ENCODE results near the gene SPEG. TPM values are rescaled to one million over a fixed set of nuclear protein-coding genes. Genes with fewer than 3 reads are reported as not detected.

SPEG gene
- total RNA-seq, 1 experiment from 2014 or later = 56.6 TPM

GRCh38 chr2:219419331-219420197 is 15.1 kb upstream of the SPEG start:
- no peak overlapping the region for H3K9ac ChIP-seq (ENCODE audit: low read length)
- POLR2A ChIA-PET = no interaction called here
- TF ChIP-seq, protein P1, sequence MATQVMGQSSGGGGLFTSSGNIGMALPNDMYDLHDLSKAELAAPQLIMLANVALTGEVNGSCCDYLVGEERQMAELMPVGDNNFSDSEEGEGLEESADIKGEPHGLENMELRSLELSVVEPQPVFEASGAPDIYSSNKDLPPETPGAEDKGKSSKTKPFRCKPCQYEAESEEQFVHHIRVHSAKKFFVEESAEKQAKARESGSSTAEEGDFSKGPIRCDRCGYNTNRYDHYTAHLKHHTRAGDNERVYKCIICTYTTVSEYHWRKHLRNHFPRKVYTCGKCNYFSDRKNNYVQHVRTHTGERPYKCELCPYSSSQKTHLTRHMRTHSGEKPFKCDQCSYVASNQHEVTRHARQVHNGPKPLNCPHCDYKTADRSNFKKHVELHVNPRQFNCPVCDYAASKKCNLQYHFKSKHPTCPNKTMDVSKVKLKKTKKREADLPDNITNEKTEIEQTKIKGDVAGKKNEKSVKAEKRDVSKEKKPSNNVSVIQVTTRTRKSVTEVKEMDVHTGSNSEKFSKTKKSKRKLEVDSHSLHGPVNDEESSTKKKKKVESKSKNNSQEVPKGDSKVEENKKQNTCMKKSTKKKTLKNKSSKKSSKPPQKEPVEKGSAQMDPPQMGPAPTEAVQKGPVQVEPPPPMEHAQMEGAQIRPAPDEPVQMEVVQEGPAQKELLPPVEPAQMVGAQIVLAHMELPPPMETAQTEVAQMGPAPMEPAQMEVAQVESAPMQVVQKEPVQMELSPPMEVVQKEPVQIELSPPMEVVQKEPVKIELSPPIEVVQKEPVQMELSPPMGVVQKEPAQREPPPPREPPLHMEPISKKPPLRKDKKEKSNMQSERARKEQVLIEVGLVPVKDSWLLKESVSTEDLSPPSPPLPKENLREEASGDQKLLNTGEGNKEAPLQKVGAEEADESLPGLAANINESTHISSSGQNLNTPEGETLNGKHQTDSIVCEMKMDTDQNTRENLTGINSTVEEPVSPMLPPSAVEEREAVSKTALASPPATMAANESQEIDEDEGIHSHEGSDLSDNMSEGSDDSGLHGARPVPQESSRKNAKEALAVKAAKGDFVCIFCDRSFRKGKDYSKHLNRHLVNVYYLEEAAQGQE (IDR thresholded peaks at IDR 0.05; ENCODE audit: low read depth) = no peak
- TF ChIP-seq CBX3 (IDR thresholded peaks at IDR 0.05; ENCODE audit: low read depth) = no peak
- H3K9me3 ChIP-seq (ENCODE audit: control insufficient read depth in 1 of 2, insufficient read depth in 1 of 2, low read depth in 1 of 2, low read length in 2 of 2) = no peaks in the 10 kb centered on the region
- H3K9me2 ChIP-seq (ENCODE audit: insufficient read depth) = no peaks in the 10 kb centered on the region
- no peak overlapping the region for H3K27ac ChIP-seq (ENCODE audit: low read depth, low read length)
- BruUV-seq (replicated peaks) = no TSS peak
- no peak overlapping the region for H3K4me3 ChIP-seq (replicated peaks in 1 of 2; ENCODE audit: low read depth in 1 of 2, low read length in 2 of 2)
- CTCF ChIA-PET = interaction anchor here (1.0 to 1.5 kb wide), 2 partner anchors 14 to 110 kb away, joined by 3 to 4 read pairs; no protein-coding TSS in a partner anchor
- ATAC-seq = peak; percentile 94
- H4K20me1 ChIP-seq (ENCODE audit: insufficient read depth) = no peaks in the 10 kb centered on the region
- H2AFZ ChIP-seq (ENCODE audit: low read depth, low read length, poor library complexity, severe bottlenecking) = no peak overlapping the region
- intact Hi-C loops (cut with micrococcal nuclease) = no loop called here
- no peak for DNase-seq (ENCODE audit: low read depth, low spot score)
- H3K4me2 ChIP-seq (ENCODE audit: low read length) = peak overlapping the region; percentile 39
- no peaks in the 10 kb centered on the region for H3K27me3 ChIP-seq (ENCODE audit: insufficient read depth, low read length)
- no peaks in the 10 kb centered on the region for H3K79me2 ChIP-seq (ENCODE audit: insufficient read depth, low read length)
- RAD21 ChIA-PET (ENCODE audit: low non-redundant PET in 1 of 2, low total read pairs in 2 of 2, uncharacterized antibody in 2 of 2, unreplicated experiment in 2 of 2) = no interaction called here
- H3K4me1 ChIP-seq (ENCODE audit: control insufficient read depth in 1 of 2, insufficient read depth in 2 of 2, low read length in 2 of 2) = peaks cover 0 to 13% of the 10 kb centered on the region in 2 experiments; a peak in 2 of 4 replicates
- H3K36me3 ChIP-seq (ENCODE audit: control insufficient read depth in 1 of 2, insufficient read depth in 2 of 2, low read length in 2 of 2) = no peaks in the 10 kb centered on the region

DNA sequence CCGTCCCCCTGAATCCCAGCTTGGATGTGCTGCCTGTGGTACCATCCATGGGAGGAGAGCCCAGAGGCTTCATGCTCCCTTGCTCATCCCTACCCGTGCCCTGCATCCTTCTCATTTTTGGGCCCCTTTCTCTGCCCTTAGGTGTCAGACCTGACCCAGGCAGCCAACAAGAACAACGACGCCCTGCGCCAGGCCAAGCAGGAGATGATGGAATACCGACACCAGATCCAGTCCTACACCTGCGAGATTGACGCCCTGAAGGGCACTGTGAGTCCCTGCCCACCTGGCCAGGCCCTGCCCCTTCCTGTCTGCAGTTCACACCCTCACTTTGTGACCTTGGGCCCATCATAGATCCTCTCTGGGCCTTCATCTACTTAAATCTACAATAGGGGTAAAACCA is 14.0 kb upstream of the SPEG start:
- H3K9me2 ChIP-seq (ENCODE audit: insufficient read depth) = no peaks in the 10 kb centered on the region
- BruUV-seq (replicated peaks) = no TSS peak
- TF ChIP-seq, protein P1 (IDR thresholded peaks at IDR 0.05; ENCODE audit: low read depth) = no peak
- TF ChIP-seq EZH2phosphoT487 (IDR thresholded peaks at IDR 0.05; ENCODE audit: borderline replicate concordance) (no peak), ZFX (IDR thresholded peaks at IDR 0.05) (no peak), ELF1 (IDR thresholded peaks at IDR 0.05; ENCODE audit: borderline replicate concordance, low read depth) (no peak), YY1 (IDR thresholded peaks at IDR 0.05; ENCODE audit: extremely low read depth, insufficient replicate concordance, low read depth, low read length) (no peak), RAD21 (IDR thresholded peaks at IDR 0.05; ENCODE audit: low read depth) (no peak), EZH2 (IDR thresholded peaks at IDR 0.05) (no peak), POLR2A (IDR thresholded peaks at IDR 0.05; ENCODE audit: borderline replicate concordance, extremely low read depth, insufficient read depth, insufficient read length) (no peak), CEBPB (IDR thresholded peaks at IDR 0.05; ENCODE audit: low read depth) (no peak), EGR1 (IDR thresholded peaks at IDR 0.05; ENCODE audit: low read depth) (no peak)
- TF ChIP-seq, protein P2, sequence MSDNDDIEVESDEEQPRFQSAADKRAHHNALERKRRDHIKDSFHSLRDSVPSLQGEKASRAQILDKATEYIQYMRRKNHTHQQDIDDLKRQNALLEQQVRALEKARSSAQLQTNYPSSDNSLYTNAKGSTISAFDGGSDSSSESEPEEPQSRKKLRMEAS (IDR thresholded peaks at IDR 0.05) = no peak
- H3K4me1 ChIP-seq (ENCODE audit: control insufficient read depth in 1 of 2, insufficient read depth in 2 of 2, low read length in 2 of 2) = peaks cover 0 to 13% of the 10 kb centered on the region in 2 experiments; a peak in 2 of 4 replicates
- H3K4me3 ChIP-seq (replicated peaks in 1 of 2; ENCODE audit: low read depth in 1 of 2, low read length in 2 of 2) = no peak overlapping the region
- no peaks in the 10 kb centered on the region for H3K36me3 ChIP-seq (ENCODE audit: control insufficient read depth in 1 of 2, insufficient read depth in 2 of 2, low read length in 2 of 2)
- no peak overlapping the region for H3K9ac ChIP-seq (ENCODE audit: low read length)
- POLR2A ChIA-PET = no interaction called here
- CTCF ChIA-PET = interaction anchor here (1.5 kb wide), 1 partner anchor 13 kb away, joined by 4 read pairs; no protein-coding TSS in a partner anchor
- no peaks in the 10 kb centered on the region for H3K9me3 ChIP-seq (ENCODE audit: control insufficient read depth in 1 of 2, insufficient read depth in 1 of 2, low read depth in 1 of 2, low read length in 2 of 2)
- no peak for DNase-seq (ENCODE audit: low read depth, low spot score)
- no peaks in the 10 kb centered on the region for H3K79me2 ChIP-seq (ENCODE audit: insufficient read depth, low read length)
- no peak for ATAC-seq
- no peak overlapping the region for H2AFZ ChIP-seq (ENCODE audit: low read depth, low read length, poor library complexity, severe bottlenecking)
- H4K20me1 ChIP-seq (ENCODE audit: insufficient read depth) = no peaks in the 10 kb centered on the region
- no peaks in the 10 kb centered on the region for H3K27me3 ChIP-seq (ENCODE audit: insufficient read depth, low read length)
- intact Hi-C loops (cut with micrococcal nuclease) = no loop called here
- RAD21 ChIA-PET (ENCODE audit: low non-redundant PET in 1 of 2, low total read pairs in 2 of 2, uncharacterized antibody in 2 of 2, unreplicated experiment in 2 of 2) = no interaction called here
- no peak overlapping the region for H3K27ac ChIP-seq (ENCODE audit: low read depth, low read length)
- no peak overlapping the region for H3K4me2 ChIP-seq (ENCODE audit: low read length)
